Measurements from ENCODE around the gene FAM184A.

GRCh38 chr6:118914598-118914997 lies 163.9 kb downstream of the FAM184A start:
- TF ChIP-seq CTCF (IDR thresholded peaks at IDR 0.05), result no peak
- TF ChIP-seq POLR2A (IDR thresholded peaks at IDR 0.05), result no peak
